K562 (cell line): ENCODE measurements around the gene SAT2. TPM values are rescaled to one million over a fixed set of nuclear protein-coding genes. Genes with fewer than 3 reads are reported as not detected.

Experiments
- CHD7 ChIP-seq: fragments of 200-600 bp; sonication (generic); IDR thresholded peaks from one replicate; pipeline ENCODE4 v1.6.1; 2012; ENCODE audit warnings: mild to moderate bottlenecking, low read depth, low read length, inconsistent platforms
- ETS2 ChIP-seq: IDR thresholded peaks from 2 replicates; pipeline ENCODE4 v1.6.1; 2016; ENCODE audit warnings: borderline replicate concordance, missing genetic modification characterization, mild to moderate bottlenecking, moderate library complexity, missing compliant biosample characterization; ENCODE audit not compliant: poor library complexity, severe bottlenecking
- HDGF ChIP-seq: fragments of 450-650 bp; IDR thresholded peaks from 2 replicates; pipeline ENCODE4 v1.6.1; 2016
- KAT7 ChIP-seq: sonication (generic); formaldehyde crosslinking; IDR thresholded peaks from 2 replicates; pipeline ENCODE4 v1.8.0; 2022; ENCODE audit warnings: missing genetic modification reagents, mild to moderate bottlenecking, borderline replicate concordance
- MYNN ChIP-seq, 2 experiments: sonication (generic); formaldehyde crosslinking in 1 of 2; IDR thresholded peaks; 2 replicates each; pipeline versions ENCODE4 v1.5.0 to v1.6.1; 2016 to 2020; ENCODE audit warnings: antibody characterized with exemption in 1 of 2, missing genetic modification reagents in 1 of 2
- POLR2AphosphoS5 ChIP-seq: IDR thresholded peaks from 2 replicates; pipeline ENCODE4 v1.6.1; 2011; ENCODE audit warnings: mild to moderate bottlenecking, low read depth, low read length, moderate library complexity; ENCODE audit not compliant: control insufficient read depth, insufficient read depth
- POLR2G ChIP-seq: fragments of 200-400 bp; formaldehyde crosslinking; IDR thresholded peaks from 2 replicates; pipeline ENCODE4 v1.6.1; 2017; ENCODE audit warnings: low read depth, mild to moderate bottlenecking, antibody characterized with exemption, low read length, moderate library complexity
- RBM39 ChIP-seq: fragments of 200-400 bp; formaldehyde crosslinking; optimal IDR thresholded peaks from 2 replicates; pipeline ENCODE3; 2018; ENCODE audit warnings: low read depth, low read length
- SIN3A ChIP-seq, 2 experiments: fragments of 150-350 bp in 1 of 2; IDR thresholded peaks; 2 replicates each; pipeline ENCODE4 v1.6.1; 2011 to 2016; ENCODE audit warnings: borderline replicate concordance in 2 of 2, low read depth in 2 of 2, low read length in 2 of 2, mild to moderate bottlenecking in 2 of 2, moderate library complexity in 2 of 2; ENCODE audit not compliant: control insufficient read depth in 1 of 2
- TRIM25 ChIP-seq: fragments of 450-650 bp; IDR thresholded peaks from 2 replicates; pipeline ENCODE4 v1.7.0; 2016; ENCODE audit warnings: borderline replicate concordance
- ZNF583 ChIP-seq: fragments of 250-450 bp; sonication (Bioruptor Pico); IDR thresholded peaks from 2 replicates; pipeline ENCODE4 v1.4.0; 2020
- ZNF655 ChIP-seq: fragments of 250-450 bp; sonication (Bioruptor Pico); IDR thresholded peaks from 2 replicates; pipeline ENCODE4 v1.5.0; 2021
- ZNF77 ChIP-seq: fragments of 250-450 bp; sonication (Bioruptor Pico); IDR thresholded peaks from 2 replicates; pipeline ENCODE4 v1.5.0; 2020
- polyA plus RNA-seq, 8 experiments: library from polyadenylated mRNA; depleted of rRNA in 4 of 8; stranded (reverse) in 5 of 8; unstranded in 3 of 8; fragments of >200 nt; fragmentation: Nextera tagmentation in 2 of 8; fragmentation: Illumina TruSeq in 1 of 8; extraction: Ambion mirVana in 2 of 8; extraction: Trizol in 1 of 8; gene quantifications; 2 replicates each; pipeline versions ENCODE4 v1.2.1 to v1.2.3, GENCODE V29; 2011 to 2014; ENCODE audit warnings: inconsistent platforms in 1 of 8, missing spikeins in 1 of 8
- total RNA-seq, 7 experiments: library from RNA; depleted of rRNA in 6 of 7; stranded (reverse); fragments of >200 nt in 6 of 7; fragmentation: Illumina TruSeq in 2 of 7; extraction: Trizol in 2 of 7; gene quantifications; 2 replicates each; pipeline versions ENCODE4 v1.2.1 to v1.2.3, GENCODE V29; 2011 to 2021; ENCODE audit warnings: low replicate concordance in 1 of 7

SAT2 gene
- total and polyA plus RNA-seq, 9 of the 15 experiments (the other 6 are each of a cell fraction or from before 2014, with no cell fraction given) = 2.0 to 8.0 (median 5.3) TPM

GRCh38 chr17:7576432-7576937 is 51.1 kb downstream of the SAT2 start (continued):
- TF ChIP-seq CHD7 (no peak), ZNF77 (CRISPR knock-in tag) (no peak), ZNF583 (no peak), TRIM25 (no peak), RBM39 (no peak), MYNN (IDR thresholded peaks at IDR 0.05) (no peak), MYNN (CRISPR knock-in tag; IDR thresholded peaks at IDR 0.05) (no peak), ETS2 (no peak), KAT7 (CRISPR knock-in tag) (no peak), HDGF (no peak), SIN3A (IDR thresholded peaks at IDR 0.05; ENCODE audit: borderline replicate concordance in 2 of 2, control insufficient read depth in 1 of 2, low read depth in 2 of 2, low read length in 2 of 2) (0 out of 4 replicates have a peak, but pooled peaks of 1 of the 2 experiments have one; percentile 19), ZNF655 (CRISPR knock-in tag) (no peak), POLR2G (peak; percentile 37; the same call in 1 of the 2 replicates), POLR2AphosphoS5 (peak; percentile 31; the same call in 1 of the 2 replicates)
